GM21528 (cell line): Measurements from ENCODE around the gene FANCC.

Experiments
- ATAC-seq: cut with Tn5 transposase; IDR thresholded peaks from one replicate; pipeline ENCODE4 v1.9.1; 2021; ENCODE audit warnings: mild to moderate bottlenecking, moderate library complexity; ENCODE audit not compliant: unreplicated experiment, low FRiP score

Gene FANCC

DNA sequence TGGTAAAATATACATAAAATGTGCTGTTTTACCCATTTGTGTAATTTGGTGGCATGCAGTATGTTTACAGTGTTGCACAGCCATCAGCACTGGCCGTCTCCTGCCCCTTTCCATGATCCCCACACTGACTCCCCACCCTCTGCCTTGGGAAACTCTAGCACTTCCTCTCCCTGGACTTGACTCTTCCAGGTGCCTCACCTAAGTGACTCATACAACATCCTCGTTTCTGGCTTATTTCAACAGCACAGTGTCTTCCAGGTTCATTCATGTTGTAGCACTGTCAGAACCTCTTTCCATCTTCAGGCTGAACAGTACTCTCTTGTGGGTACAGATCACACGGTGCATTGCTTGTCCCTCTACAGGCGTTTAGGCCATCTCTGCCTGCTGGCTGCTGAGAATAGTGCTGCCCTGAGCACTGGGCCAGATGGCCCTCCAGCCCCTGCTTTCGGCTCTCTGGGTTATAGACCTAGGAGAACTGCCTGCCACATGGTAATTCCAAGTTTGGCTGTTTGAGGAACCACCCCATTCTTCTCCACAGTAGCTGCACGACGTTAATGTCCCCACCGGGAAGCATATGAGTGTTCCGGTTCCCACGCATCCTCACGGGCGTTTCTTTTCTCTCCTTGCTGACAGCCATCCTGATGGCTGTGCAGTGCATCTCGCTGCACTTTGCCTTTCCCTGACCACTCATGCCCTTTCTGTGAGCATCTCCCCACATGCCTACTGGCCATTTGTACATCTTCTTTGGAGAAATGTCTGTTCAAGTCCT, 211.8 kb downstream of the FANCC start:
- ATAC-seq: no peak

DNA sequence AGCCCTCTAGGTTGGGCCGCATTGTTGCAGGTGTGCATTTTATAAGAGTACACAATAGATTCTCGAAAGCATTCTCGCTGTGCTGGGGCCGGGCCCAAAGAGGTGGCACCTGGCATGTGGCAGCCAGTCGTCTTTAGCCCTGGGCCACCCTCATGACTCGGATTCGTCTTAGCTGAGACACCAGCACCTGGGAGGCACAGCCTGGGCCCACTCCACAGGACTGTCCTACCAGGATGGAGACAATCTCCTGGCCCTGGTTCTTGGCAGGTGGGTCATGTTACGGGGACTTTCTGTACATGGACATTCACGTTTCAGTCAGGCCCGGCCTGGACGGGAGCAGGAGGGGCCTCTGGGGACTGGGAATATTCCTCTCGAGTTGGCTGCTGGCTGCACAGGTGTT, 212.5 kb downstream of the FANCC start:
- ATAC-seq: no peak

DNA sequence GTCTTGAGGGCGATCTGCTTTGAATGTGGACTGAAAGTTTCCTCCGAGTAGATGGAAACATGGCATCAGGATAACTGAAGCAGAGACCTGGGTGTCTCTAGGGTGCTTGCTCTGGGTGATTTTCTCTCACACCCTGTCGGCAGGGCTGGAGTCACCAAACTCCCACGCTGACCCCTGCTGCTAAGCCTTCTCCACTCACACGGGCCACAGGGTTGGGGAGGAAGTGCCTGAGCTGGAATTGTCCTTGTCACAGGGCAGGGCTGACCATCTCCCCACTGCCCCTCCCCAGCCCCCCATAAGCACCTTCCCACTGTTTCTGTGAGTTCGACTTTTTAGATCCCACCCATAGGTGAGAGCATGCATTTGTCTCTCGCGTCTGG, 212.9 kb downstream of the FANCC start:
- ATAC-seq: no peak

DNA sequence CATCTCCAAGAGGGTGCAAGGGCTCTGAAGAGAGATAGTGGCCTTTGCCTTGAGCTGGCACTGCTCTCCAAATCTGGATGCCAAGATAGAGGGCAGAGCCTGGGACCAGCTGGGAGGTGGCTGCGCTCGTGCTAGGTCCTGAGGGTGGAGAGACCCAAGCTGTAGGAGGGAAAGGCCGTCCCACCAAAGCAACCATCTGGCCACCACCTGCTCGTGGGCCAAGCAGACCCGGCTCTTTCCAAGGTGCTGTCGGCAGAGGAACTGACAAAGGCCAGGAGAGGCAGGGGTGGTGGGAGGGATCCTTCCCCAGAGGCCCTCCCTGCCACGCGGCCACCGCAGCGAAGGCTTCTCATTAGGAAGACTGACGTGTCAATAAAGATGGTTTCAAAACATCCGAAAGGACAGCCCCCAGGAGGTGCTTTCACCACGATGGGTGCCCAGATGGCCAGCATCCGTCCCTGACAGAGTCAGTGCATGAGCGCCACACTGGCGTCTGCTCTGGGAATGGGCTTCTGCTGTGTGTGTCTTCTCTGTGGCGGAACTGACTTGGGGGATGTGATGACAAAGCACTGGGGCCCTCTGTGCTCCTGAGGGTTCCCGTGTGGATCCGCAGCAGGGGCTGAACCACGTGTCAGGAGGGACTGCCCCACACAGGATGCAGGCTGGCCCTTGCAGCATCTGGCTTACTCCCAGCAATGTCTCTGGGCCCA, 213.5 kb downstream of the FANCC start:
- no peak for ATAC-seq

DNA sequence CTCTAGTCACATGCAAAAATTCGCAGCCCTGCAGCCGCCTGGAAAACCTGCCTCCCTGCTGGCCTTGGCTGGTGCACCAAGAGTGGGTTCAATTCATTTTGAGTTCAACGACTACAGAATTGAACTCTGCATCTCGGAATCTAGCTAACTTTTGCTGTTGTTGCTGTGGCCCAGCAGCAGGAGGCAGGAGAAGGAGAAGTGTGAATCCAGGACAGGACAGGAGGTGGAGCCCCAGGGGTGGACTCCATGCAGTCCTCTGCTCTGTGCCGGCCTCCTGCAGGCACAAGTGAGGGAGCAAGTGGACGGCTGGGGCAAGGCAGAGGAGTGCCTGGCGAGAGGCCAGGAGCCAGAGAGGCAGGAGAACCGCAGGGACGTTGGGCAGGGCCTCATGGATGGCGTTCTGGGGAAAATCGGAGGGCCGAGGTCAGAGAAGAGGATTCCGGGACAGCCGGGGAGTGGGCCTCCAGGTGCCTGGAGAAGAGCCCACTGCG, 214.2 kb downstream of the FANCC start:
- ATAC-seq: no peak

DNA sequence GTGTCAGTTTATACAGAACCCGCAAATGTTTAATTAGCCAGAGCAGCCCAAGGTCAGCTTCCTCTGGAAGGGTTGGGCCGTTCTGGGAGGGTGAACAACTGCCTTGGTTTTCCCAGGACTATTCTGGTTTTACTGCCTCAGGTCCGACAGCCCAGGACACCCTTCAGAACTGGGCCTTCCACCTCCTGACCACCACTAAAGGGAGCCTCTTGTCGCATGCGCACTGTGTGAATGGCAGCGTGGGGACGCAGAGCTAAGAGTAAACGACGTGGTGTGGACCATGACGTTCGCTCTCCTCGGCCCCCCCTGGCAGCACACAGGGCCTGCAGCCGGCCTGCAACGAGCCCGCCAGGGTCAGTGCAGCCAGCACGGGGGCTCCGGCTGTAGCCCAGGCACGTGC, 214.9 kb downstream of the FANCC start:
- ATAC-seq: no peak

DNA sequence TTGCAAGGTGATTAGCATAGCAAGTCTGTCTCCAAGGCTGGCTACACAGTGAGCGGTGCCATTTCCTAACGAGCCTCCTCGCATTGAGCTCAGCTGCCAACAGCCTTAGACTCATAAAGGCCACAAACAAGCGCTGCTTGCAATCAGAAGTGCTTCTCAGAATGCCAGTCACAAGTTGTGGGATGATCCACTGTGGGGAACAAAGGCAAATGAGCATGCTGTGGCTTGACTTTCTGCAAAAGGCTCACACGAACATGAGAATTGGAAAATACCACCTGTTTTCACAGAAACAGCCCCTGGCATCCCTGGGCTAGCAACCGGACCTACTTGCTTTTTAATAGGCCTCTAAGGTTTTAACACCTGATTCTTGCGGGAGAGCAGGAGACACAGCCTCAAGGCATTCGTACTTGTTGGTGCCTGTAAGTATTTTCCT, 215.5 kb downstream of the FANCC start:
- no peak for ATAC-seq

DNA sequence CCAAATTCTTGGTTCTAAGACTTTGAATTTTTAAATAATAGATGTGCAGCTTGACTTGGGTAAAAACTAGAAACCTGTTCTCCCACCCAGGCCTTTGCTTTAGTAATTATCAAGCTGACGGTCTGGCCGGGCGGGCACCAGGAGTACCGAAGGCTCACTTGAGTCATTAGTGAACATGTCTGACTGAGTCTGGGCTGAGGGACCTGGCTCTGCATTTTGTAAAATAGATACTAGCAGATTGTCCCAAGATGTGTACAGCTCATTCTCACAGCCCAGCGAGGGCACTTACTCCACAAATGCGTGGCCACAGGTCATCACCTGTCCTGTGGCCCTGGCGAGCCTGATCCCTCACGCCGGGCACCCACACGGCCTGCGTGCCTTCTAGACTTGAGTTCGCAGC, 216.2 kb downstream of the FANCC start:
- ATAC-seq: no peak

DNA sequence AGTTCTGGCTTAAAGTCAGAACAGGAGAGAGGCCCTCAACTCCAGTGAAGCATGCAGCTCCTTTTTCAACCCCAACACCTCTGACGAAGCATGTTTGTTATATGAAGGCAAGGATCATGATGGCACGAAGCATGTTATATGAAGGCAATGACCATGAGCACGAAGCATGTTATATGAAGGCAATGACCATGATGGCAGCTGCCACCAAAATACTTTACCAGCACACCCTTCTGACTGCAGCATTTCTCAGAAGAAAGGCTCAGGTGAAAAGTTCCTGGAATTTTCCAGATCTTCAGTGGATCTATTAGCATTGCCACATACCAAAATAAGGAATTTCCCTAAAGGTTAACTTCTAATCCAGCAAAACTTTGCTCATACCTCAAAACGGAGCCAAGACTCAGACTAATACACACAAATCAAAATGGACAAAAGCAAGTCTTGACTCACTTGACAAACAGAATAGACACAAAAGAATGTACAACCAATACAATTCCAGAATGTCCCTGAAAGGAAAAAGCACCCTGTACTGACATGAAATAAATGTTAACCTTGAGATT, 217.4 kb downstream of the FANCC start:
- no peak for ATAC-seq

DNA sequence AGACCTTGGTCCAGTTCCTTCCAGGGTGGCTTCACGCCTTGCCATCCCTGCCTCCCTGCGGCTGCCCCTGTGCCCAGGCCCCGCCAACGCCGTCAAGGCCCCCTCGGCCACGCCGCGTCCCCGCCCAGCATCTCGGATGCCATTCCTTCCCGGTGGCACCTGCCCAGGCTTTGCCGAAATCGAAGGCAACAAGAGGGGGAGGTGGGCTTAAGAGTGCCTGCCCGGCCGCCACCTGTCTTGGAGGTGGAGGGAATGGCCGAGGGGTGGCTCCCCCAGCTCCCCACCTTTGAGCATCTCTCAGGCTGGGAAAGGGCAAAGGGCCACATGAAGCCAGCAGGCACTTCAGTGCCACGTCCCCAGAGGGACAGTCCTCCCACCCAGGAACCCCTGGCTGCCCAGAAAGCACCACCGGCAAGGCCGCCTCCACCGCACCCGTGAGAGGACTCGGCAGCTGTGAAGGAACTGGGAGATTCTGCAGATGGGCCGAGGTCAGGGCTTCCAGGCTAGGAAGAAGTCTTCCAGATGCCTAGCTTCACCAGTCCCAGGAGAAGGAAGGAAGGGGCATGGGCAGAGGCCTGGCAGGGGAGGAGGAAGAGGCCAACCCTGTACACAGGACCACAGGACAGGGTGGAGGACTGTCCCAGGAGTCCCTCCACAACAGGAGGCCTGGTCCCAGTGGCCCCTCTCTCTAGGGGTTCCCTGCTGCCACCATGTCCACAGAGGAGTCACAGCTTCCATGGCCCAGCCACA, 218.0 kb downstream of the FANCC start:
- no peak for ATAC-seq

DNA sequence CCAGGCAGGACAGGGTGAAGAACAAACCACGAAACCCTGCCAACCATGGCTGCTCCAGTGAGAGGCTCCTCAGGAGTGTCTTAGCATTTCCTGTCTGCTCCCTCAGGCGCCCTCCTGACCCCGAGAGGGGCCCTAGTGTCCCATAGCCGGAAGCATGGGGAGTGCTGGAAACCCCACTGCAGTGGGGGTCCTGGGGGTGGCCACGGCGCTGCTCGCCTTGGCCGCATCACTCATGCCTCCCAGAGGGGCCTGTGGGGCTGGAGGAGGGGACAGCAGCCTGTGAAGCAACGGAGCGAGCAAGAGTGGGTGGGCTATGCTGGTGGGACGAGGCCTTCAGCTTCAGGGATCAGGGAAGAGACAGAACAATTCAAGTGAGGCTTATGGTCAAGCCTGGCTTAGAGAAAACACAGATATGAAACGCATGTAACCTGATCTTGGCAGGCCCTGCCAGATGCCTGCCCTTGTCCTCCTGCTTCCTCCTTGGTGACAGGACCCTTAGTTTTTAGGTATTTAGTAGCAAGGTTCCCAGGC, 219.1 kb downstream of the FANCC start:
- no peak for ATAC-seq

DNA sequence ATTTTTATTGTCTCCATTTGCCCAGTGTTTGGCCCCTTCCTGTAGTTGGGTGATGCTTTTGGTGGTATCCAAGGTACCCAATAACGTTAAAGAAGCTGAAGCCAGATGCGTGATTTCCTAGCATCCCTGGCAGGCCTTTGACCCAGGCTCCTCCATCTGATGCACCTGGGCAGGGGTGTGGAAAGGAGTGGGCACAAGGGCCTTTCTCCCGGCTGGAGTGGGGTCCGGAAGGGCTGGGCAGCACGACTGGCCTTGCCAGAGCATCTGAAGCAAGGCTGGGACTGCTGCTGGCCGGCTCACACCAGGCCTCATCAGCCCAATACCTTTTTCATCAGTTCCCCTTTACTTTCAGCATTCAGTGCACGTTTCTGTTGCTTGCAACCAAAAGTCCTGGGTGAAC, 220.2 kb downstream of the FANCC start:
- no peak for ATAC-seq

DNA sequence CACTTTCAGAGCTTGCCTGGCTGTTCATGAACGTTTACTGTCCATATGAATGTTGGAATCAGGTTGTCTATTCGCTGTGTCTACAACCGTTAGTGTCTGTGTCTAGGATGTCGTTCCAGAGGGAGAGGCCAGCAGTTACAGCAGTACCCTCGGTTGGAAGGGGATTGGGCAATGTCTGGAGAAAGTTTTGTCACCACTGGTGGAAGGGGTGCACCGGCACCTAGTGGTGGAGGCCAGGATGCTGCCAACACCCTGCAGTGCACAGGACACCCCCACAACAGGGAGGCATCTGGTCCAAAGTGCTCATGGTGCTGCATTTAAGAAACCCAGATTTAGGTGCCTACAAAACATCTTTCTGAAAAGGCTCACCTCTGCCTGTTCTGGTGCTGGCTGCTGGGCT, 220.7 kb downstream of the FANCC start:
- ATAC-seq: no peak

DNA sequence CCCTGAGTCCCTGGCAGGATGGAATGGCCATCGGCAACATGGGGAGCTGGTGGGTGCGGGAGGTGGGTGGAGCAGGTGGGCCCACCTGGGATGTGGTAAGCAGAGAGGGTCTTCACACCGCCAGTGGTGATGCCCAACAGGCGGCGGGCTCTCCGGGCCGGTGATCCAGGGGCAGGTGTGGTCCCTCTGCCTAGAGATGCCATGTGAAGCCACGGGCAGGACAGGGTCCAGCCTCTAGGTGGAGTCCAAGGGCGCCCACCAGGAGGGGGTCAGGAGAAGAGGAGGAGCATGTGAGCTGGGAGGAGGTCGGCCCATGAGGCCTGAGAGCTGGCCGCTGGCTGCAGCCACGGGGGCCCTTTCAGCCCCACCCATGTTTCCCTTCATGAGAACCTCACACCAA, 221.1 kb downstream of the FANCC start:
- no peak for ATAC-seq

DNA sequence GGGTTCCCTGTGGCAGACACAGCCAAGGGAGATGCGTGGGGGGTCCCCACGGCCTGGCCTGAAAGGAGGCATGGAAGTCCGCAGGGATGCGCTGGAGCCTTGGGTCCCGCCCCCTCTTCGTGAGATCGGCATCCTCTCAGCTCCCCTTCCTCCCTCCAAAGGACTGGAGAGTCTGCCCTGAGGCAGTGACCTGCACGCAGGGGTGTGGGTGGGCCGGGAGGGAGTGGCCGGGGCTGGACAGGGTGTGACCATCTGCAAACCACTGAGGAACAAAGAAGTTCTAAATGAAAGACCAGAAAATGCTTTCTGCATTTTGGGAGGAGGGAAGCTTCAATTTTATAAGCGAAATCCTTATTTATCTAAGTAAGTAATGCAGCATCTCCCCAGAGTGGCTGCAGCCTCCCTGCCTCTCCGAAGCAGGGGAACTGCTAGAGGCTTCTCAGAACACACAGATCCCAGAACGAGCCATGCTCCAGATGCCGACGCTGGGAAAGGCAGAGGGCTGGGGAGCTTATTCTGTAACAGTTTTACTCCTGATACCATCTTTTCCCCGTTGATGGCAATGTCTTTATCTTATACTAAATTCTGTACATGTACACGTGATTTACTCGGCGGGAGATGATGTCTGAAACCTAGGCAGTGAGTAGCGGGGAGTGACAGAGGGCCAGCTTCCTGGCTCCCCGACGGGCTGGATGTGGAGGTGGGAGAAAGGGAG, 221.7 kb downstream of the FANCC start:
- no peak for ATAC-seq

DNA sequence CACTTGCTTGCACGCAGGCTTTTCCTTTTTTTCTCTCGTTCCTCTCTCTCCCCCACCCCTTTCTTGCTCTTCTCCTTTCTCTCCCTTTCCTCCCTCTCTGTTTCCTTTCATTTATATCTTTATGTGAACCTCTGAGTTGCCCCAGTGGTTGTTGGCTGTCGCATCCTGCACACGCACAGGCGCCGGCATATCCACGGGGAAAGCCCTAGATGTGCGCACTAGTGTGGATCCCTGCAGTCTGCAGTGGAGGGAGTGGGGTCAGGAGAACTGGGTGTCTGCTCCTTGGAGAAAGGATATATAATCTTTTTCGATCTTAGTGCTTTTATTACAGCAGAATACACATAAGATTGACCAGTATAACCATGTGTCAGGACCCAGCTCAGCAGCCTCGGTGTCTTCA, 223.5 kb downstream of the FANCC start:
- no peak for ATAC-seq

DNA sequence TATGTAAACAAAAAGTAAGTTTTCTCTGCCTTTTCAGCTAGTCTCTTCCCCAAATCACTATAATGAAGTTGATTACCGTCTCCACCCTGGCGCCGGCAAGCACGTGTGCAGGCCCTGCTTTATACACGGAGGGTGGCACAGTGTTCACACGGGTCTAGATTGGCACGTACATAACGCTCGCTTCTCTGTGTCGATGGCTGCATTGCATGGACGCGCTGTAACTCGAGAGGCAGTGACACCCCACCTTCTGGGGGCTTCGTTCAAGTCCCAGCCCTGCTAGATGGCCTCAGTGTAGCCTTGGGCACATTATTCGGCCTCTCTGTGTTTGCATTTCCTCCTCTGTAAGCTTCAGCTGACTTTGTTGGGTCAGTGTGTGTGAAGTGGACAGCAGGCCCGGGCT, 223.9 kb downstream of the FANCC start:
- ATAC-seq: no peak

DNA sequence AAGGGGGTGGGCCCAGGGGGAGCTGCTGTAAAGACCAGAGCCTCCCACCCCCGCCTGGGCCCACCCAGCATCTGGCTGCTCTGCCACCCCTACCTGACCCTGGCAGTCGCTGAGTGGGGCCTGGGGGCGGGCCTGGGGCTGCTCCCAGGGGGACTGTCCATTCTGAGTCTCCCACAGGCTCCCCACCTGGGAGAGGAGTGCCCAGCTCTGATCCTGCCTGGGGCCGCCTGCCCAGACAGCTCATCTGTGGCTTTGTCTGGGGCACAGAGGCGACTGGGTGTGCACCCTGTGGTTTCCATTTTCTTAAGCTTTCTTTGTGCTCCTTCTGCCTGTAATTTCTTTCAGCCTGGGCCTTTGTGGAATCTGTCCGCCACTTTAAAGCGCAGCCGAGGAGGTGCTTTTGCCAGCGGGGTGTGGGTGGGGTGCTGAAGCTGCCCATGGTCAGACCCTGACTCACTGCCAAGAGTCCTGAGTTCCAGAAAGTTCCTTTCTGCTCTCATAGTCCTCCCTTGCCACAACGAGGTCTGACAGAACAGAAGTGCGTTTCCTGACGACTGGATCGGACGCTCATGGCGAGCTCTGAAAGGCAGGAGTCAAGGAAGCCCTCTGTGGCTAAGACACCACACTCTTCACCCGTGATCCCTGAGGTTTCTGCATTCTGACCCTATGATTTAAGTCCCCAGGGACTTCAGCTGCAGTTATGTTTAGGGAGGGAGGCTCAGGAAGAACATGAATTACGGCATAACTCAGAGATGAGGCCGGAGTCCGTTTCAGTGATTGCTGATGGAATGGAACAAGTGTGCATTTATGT, 225.0 kb downstream of the FANCC start:
- ATAC-seq: no peak

DNA sequence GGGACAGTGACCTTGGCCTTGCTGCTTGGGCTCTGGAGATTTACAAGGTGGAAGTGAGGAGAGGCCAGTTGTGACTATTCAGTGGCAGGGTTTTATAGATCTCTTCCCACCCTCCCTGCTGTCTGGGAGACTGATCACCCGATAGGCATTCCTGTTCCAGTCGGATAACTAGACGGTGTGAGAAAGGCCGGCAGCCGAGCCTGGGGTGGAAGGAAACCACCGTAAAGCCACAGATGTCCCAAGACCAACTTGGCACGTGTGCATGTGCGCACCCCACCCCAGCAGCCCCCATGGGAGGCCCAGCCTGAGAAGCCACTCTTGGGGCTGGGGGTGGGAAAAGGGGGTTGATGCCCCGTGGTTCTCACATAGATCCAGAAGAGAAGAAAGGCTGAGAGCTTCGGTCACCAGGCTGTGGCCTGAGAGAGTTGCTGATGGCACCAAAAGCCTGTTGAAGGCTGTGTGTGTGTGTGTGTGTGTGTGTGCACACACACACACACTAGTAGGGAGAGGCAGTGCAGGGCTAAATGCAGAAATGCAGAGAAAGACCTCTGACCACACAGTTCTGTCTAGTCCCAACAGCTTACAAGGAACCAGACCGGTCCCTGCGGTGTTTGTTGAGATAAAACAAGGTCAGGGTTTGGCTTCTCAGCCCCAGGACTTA, 225.8 kb downstream of the FANCC start:
- ATAC-seq: no peak
